Thyroid gland (tissue), 4 donors: ENCODE results near the gene ZFHX2.

Source experiments
- POLR2A ChIP-seq, 2 donors: fragments of 450-650 bp; IDR thresholded peaks; one replicate each; pipeline ENCODE4 v1.6.1; 2017; ENCODE audit warnings: antibody characterized with exemption in 2 of 2, mild to moderate bottlenecking in 2 of 2, moderate library complexity in 1 of 2
- TF ChIP-seq, protein P1 (sequence below), 6 experiments: fragments of 200-600 bp in 3 of 6; fragments of 450-650 bp in 3 of 6; sonication (generic) in 3 of 6; IDR thresholded peaks; one replicate each; pipeline ENCODE4 v1.5.1; 2016 to 2019; ENCODE audit warnings: antibody characterized with exemption in 6 of 6, mild to moderate bottlenecking in 2 of 6, inconsistent platforms in 1 of 6, moderate library complexity in 1 of 6

DNA sequence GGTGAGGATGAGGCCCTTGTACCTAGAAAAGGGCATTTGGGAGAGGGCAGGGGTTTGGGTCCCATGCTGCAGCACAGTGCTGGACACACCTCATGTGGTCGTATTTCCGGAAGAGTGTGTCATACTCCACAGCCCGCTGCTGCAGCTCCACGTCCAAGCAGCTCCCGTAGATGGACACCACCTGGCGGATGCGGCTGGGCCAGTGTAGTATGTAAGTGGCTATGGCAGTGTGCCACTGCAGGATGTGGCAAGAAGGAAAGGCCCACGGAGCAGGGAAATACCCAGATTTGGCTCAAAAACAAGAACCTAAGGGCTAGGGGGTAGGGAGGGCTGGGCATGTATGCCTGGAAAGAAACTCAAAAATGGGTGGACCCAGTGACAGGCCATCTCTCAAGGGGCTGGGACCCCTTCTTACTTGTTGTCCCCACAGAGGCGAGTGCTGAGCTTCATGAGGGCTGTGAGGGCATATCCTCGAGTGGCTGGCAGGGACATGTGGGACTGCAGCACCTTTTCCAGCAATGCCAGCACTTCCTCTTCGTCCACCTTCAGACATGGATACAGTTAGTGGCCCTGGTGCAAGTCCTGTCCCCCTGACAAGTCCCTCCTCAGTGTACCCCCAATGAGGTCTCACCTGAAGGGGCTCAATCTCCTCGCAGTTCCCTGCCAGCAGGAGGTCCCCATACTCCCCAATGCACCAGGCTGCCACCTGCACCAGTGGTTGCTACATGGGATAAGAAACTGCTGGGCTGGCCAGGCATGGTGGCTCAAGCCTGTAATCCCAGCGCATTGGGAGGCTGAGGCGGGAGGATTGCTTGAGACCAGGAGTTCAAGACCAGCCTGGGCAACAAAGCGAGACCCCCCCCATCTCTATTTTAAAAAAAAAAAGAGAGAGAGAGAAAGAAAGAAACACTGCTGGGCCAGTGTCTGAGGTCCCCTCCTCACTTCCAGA is 10.6 kb upstream of the ZFHX2 start:
- TF ChIP-seq, protein P1, sequence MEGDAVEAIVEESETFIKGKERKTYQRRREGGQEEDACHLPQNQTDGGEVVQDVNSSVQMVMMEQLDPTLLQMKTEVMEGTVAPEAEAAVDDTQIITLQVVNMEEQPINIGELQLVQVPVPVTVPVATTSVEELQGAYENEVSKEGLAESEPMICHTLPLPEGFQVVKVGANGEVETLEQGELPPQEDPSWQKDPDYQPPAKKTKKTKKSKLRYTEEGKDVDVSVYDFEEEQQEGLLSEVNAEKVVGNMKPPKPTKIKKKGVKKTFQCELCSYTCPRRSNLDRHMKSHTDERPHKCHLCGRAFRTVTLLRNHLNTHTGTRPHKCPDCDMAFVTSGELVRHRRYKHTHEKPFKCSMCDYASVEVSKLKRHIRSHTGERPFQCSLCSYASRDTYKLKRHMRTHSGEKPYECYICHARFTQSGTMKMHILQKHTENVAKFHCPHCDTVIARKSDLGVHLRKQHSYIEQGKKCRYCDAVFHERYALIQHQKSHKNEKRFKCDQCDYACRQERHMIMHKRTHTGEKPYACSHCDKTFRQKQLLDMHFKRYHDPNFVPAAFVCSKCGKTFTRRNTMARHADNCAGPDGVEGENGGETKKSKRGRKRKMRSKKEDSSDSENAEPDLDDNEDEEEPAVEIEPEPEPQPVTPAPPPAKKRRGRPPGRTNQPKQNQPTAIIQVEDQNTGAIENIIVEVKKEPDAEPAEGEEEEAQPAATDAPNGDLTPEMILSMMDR (IDR thresholded peaks at IDR 0.05), result no peak
- no peak for TF ChIP-seq POLR2A (IDR thresholded peaks at IDR 0.05)
